Measurements from ENCODE around the gene PTPN2.
"Not testable (repeated sequence)": the region's sequence is repeated elsewhere in the genome, so short reads cannot be mapped to it uniquely, and the experiment has no call there.

The PTPN2 gene

GRCh38 chr18:12883684-12884405 lies at the start of gene PTPN2:
Gene PTPN2 (minus strand): TSS chr18:12884237. CDS start chr18:12884141, 96 bp downstream.
- DNase-seq, result peak; percentile 82 to 85

- no peak for DNase-seq
Measured at GRCh38 chr18:12933327-12933726, 49.3 kb upstream of the PTPN2 start.

GRCh38 chr18:12930908-12931307 lies 46.9 kb upstream of the PTPN2 start:
- no peak for DNase-seq

- DNase-seq, result no peak
Measured at GRCh38 chr18:12930376-12930775, 46.3 kb upstream of the PTPN2 start.

GRCh38 chr18:12929477-12930083 lies 45.5 kb upstream of the PTPN2 start:
- no peak for DNase-seq

- no peak for DNase-seq
Measured at GRCh38 chr18:12928641-12929040, 44.6 kb upstream of the PTPN2 start.

- no peak for DNase-seq
Measured at GRCh38 chr18:12928206-12928605, 44.2 kb upstream of the PTPN2 start.

- no peak for DNase-seq
Measured at GRCh38 chr18:12924616-12925015, 40.6 kb upstream of the PTPN2 start.

- no peak for DNase-seq
Measured at GRCh38 chr18:12922266-12922665, 38.2 kb upstream of the PTPN2 start.

GRCh38 chr18:12921178-12921577 lies 37.1 kb upstream of the PTPN2 start:
- DNase-seq, result no peak

- no peak for DNase-seq
Measured at GRCh38 chr18:12911929-12912703, 28.1 kb upstream of the PTPN2 start.

- DNase-seq, result no peak
Measured at GRCh38 chr18:12911025-12911928, 27.2 kb upstream of the PTPN2 start.

GRCh38 chr18:12908706-12909105 lies 24.7 kb upstream of the PTPN2 start:
- no peak for DNase-seq

- no peak for DNase-seq
Measured at GRCh38 chr18:12907258-12907925, 23.4 kb upstream of the PTPN2 start.

GRCh38 chr18:12906773-12907172 lies 22.7 kb upstream of the PTPN2 start:
- DNase-seq, result no peak

- no peak for DNase-seq
Measured at GRCh38 chr18:12906119-12906518, 22.1 kb upstream of the PTPN2 start.

GRCh38 chr18:12904012-12904516 lies 20.0 kb upstream of the PTPN2 start:
- peak in 1 of 2 experiments; percentile 13 for DNase-seq

- not testable (repeated sequence) for DNase-seq
Measured at GRCh38 chr18:12901208-12901607, 17.2 kb upstream of the PTPN2 start.

- DNase-seq, result not testable (repeated sequence)
Measured at GRCh38 chr18:12896784-12897333, 12.8 kb upstream of the PTPN2 start.

GRCh38 chr18:12895626-12896025 lies 11.6 kb upstream of the PTPN2 start:
- DNase-seq, result no peak

GRCh38 chr18:12895014-12895413 lies 11.0 kb upstream of the PTPN2 start:
- no peak for DNase-seq

- no peak for DNase-seq
Measured at GRCh38 chr18:12891561-12891960, 7.5 kb upstream of the PTPN2 start.

Measured in AML-193 (cell line).